GM18907 (cell line): Measurements from ENCODE around the gene HOXB9.
A peak's percentile ranks its signal among the peaks of the same experiment; 100 is the strongest.

Source experiments
- ATAC-seq: cut with Tn5 transposase; IDR thresholded peaks from one replicate; pipeline ENCODE4 v1.9.1; 2021; ENCODE audit warnings: mild to moderate bottlenecking, moderate library complexity; ENCODE audit not compliant: unreplicated experiment

Gene HOXB9

DNA sequence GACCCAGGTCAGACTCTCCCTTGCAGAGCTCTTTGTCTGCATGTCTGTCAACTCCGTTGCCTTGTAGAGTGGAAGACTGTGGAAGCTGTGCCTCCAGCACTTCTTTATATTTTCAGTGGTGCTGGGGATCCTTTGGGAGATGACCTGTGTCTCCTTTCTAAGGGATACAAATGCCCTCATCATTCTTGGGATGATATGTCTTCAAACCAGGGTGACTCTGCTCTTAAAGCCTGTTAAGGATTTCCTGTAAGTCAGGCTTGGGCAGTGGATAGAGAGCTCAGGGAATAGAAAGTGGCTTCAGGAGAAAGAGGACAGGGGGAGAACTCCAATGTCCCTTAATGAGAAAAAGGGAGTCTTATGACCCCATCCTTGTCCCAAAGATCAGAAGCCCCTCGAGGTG is 37.6 kb downstream of the HOXB9 start:
- no peak for ATAC-seq

- no peak for ATAC-seq
Measured at GRCh38 chr17:48588074-48588415, 38.1 kb downstream of the HOXB9 start.

GRCh38 chr17:48587276-48588073 is 38.7 kb downstream of the HOXB9 start:
- no peak for ATAC-seq

- ATAC-seq: no peak
Measured at GRCh38 chr17:48586355-48587258, 39.6 kb downstream of the HOXB9 start.

DNA sequence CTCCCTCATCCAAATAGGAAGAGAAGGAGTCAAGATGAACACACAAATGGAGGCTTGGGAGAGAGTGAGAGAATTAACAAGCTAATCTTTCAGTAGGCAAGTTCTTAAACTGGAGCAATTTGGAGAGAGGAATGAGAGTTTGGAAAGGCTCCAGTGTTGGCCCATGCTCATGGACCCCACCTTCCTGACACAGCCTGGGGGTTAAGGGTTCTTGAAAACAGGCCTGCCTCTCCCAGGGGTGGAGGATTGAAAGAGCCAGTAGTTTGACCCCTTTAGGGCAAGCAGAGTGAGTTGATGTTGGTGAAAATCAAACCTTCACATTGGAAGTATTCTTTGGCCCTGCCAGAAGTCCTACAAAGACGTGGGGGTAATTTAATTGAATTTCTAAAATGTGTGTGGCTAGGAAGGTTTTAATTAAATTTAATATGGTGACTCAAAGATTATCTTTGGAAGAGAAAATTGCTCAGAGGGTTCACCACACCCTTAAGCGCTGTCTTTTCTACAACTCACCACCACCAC is 41.9 kb downstream of the HOXB9 start:
- ATAC-seq: no peak

DNA sequence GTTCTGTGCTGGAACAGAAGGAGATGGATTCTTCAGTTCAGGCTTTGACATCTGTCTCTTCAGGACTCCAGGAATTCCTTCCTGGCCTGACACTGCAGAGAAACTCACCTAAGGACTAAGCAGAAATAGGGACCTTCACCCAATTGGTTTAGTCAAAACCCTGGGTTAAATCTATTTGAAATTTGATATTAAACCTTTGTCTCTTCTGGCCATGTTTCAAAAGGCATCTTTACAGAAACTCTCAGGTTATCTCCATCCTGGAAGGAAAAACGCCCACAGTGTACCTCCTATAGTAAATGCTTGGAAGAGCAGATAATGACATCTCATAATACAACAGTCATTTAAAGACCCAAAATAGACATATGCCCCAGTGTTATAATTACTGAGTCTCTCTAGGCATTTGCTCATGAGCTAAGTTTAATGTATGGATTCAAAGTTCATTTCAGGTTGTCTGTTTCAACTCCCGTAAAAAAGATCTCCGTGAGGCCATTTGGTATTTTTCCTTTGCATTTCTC is 42.4 kb downstream of the HOXB9 start:
- ATAC-seq: no peak

GRCh38 chr17:48582750-48583069 is 43.4 kb downstream of the HOXB9 start:
- ATAC-seq: no peak

DNA sequence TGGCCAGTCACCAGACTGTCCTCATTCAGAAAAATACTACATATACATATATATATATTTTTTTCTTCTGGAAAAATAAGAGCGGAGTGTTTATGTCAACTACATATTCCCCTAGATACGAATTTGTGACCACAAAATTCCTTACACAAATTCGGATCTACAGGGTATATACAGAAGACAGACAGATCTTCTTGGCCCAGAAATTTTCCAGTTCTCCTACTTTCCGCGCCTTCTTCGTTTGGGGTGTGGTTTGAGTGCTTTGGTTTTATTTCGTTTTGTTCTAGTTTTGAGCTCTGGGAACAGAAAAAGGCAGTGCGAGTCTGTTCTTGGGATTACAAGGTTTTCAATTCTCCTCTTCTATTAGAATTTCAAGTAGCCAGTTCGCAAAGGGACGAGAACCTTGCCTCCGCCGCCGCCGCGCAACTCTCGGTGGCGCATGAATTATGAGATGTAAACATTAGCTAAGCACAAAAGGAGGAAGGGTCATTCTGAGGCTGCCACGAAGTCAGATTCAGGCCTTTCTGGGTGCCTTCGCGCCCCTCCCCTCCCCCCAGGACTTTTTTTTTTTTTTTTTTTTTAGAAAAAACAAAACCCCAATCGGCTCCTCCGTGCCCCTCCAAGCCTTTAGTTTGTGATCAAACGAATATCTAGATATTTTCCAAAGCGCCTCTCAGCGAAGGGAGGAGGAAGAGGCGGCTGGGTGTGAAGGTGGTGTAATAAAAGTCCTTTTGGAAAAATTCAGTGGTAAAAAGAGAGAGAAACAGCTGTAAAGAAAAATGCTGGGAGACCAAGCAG is 46.2 kb downstream of the HOXB9 start:
- ATAC-seq: no peak

DNA sequence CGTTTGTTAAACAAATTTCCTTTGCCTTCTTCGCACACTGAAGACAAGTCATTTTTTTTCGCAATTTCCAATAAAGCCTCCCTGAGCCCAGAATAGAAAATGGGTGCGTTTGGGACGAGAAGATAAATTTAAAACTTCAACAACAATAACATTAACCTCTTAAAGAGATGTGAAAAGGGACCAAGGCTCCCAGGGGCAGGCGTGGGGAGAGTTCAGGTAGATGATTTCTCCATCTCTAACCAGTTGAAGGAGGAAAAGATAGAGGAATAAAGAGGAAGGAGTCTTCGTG is 46.7 kb downstream of the HOXB9 start:
- no peak for ATAC-seq

DNA sequence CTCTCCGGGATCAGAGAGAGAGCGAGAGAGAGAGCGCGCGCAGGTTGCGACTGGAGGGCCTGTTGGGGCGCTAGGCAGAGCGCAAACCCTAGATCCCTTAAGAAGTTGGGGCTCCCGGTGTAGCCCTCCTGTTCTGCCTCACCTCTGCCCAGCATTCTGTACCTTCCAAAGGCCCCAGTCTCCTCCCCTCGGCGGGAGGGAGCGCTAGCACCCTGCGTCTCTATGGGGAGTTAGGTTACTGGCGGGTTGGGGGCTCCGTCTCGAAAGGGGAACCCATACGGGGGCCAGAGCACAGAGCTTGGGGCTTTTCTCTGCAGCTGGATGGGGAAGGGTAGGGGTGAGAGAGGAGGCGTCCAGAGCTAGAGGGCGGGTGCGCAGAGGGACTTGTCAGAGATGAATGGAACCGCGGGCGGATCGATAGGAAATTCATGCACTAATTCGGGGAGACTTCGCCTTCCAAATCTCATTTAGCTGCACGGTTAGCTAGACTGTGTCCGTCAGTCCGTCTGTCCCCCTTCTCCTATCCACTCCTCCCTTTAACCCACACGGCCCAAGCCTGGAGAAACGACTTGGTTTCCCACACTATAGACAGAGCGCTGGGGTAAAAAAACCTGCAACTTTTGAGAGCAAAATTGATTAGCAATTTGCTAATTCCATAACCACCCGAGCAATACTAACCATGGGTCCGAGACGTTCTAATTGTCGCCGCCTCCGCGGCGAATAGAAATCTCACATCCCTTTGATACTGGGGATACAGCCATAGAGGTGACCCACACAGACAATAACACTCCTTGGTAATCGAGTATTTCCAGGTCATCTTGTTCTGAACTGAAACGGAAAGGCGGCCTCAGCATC is 47.3 kb downstream of the HOXB9 start:
- ATAC-seq: peak; percentile 24

GRCh38 chr17:48577946-48578615 is 48.1 kb downstream of the HOXB9 start, which contains the start of gene HOXB4:
HOXB4 (minus strand) TSS chr17:48578350; CDS start chr17:48578319, 31 bp downstream.
- peak; percentile 59 for ATAC-seq

DNA sequence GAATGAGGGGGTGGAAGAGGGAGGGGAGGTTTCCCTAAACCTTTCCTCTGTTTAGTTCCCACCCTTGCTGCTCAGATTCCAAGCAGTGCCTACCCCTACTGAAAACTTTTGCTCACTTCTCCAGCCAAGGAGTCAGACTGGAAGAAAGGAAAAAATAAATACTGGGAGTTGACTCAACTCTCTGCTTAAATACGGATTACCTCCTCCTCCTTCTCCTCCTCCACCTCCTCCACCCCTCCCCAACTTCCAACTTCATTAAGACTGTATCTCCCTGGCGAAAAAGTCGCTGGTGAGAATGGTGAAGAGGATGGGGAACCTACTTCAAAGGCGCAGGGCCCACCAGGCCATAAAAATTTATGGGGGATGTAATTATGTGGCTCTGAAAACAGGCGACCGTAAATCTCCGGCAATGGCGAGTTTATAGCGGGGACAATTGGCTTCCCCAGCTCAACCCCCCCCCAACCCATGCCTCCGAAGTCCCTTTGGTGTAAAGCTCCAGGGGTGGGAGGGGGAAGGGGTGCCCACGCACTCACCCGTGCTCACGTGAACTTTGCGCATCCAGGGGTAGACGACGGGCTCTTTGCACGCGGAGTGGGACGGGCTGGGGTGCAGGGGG is 48.7 kb downstream of the HOXB9 start:
- peak; percentile 1 for ATAC-seq

- ATAC-seq: no peak
Measured at GRCh38 chr17:48576479-48577309, 49.5 kb downstream of the HOXB9 start.

- no peak for ATAC-seq
Measured at GRCh38 chr17:48575673-48576478, 50.3 kb downstream of the HOXB9 start.

- no peak for ATAC-seq
Measured at GRCh38 chr17:48575066-48575582, 51.0 kb downstream of the HOXB9 start.

GRCh38 chr17:48574505-48575065 is 51.6 kb downstream of the HOXB9 start:
- no peak for ATAC-seq

GRCh38 chr17:48571826-48572417 is 54.2 kb downstream of the HOXB9 start:
- ATAC-seq: no peak
